Measurements from ENCODE around the gene BCOR.
A peak's percentile ranks its signal among the peaks of the same experiment; 100 is the strongest.

BCOR gene

DNA sequence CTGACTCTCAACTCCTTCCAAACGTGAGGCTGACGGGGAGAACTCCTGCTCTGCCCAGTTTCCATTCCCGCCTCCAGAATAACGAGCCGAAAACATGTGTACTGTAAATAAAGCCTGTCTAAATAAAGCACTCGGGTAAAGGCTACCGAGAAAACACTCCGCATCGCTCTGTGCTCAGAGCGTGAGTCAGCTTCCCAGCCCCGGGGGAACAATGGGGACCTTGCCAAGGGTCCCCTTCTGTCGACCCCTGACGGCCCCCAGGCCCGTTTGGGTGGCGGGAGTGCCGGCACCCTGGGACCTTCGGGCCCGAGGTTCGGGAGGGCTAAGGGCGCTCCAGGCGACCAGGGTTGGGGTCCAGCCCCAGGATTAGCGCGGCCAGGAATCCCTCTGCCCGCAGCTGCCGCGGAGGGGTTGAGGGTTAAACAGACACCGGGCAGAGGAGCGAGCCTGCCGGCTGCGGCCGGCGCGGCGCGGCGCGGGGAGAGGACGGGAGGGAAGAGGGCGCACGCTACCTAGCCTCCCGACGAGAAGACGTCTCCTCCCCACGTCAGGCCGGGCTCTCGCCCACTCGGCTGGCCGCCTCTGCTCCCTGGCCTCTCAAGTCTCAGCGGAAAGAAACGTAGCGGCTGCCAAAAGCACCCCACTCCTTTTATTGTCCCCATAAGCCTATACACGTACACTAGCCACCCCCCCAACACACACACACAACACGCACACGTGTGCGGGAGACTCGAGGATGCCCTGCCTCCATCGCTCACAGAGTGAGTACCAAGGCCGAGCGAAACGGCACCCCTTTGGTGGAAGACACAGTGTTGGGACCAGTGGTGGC lies 85.5 kb downstream of the BCOR start:
- DNase-seq (ENCODE audit: insufficient read length, low spot score), result no peak
- TF ChIP-seq POLR2AphosphoS5 (IDR thresholded peaks at IDR 0.05; ENCODE audit: low read depth, low read length) (no peak), TAF1 (IDR thresholded peaks at IDR 0.05; ENCODE audit: low read depth, low read length) (no peak), PAX5 (IDR thresholded peaks at IDR 0.05; ENCODE audit: insufficient read depth, low read length, severe bottlenecking) (no peak), POU2F2 (IDR thresholded peaks at IDR 0.05; ENCODE audit: low read depth, low read length) (no peak), POLR2A (IDR thresholded peaks at IDR 0.05; ENCODE audit: low read depth, low read length) (no peak), SPI1 (IDR thresholded peaks at IDR 0.05; ENCODE audit: low read depth, low read length) (no peak)
- no peak for FAIRE-seq

DNA sequence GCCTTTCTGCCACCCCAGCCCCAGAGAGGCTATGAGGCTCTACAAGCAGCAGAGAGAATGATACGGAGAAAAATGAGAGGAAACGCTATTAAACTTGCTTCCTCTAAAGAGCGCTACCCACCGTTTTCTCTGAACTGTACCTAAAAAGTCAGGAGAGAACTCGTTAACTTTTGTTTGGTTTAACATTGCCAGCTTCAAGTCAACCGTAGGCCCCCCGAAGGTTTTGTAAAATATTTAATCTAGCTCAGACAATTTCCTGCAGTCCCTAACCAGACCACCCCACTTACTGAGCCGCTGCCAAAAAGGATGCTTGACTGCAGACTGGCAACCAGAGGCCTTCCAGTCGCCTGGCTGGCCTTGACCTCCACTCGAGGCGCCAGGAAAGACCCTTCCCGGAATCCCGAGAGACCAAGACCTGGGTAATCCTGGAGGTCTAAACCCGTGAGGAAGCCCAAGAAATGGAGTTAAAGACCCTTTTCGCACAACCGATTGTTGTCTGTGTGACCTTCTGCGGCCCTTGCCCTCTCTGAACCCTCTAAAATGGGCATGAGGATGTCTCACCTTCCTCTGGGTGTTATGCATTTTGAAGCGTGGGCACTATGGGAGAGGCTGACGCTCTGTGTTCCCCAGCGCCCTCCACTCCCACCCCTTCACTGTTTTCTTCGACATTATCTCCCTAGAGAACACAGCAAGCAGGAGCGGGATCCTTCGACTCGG lies 86.3 kb downstream of the BCOR start:
- FAIRE-seq, result peak; percentile 9
- no peak for DNase-seq (ENCODE audit: insufficient read length, low spot score)
- TF ChIP-seq POLR2AphosphoS5 (IDR thresholded peaks at IDR 0.05; ENCODE audit: low read depth, low read length), result no peak

DNA sequence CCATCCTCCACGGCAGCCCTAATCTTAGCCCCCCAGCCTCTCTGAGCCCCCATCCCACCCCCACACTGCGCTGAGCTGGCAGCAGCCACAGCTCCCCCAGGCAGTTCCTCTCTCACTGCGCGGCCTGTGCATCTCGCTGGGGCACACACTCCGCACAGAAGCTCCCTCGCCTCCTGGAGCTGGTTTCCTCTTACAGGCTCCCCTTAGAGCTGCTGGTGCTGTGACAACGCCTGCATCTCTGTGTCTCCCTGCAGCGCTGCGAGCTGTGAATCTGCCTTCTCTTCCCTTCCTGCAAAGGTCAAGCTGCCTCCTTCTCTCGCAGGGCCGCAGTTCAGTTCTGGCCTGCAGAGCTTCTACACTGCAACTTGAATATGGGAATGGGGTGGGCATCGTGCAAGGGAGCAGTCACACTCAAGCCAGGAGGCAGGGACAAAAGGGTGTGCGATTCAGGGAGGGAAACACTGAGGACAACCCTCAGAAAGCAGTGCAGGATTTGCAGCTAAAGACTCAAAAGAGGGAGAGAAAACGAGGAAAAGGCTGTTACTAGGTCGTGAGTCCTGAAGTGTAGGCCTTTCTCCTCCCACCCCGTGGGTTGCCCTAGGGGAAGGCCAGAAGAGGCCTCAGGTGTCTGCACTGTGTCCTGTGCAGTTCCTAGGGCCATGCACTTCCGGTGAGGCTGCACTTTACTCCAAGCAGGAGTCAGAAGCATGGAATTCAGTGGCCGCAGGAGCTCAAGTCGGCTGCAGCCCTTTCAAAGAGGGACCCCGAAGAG lies 87.0 kb downstream of the BCOR start:
- peak; percentile 55 for FAIRE-seq
- no peak for TF ChIP-seq POU2F2 (IDR thresholded peaks at IDR 0.05; ENCODE audit: low read depth, low read length)
- TF ChIP-seq SPI1 (IDR thresholded peaks at IDR 0.05; ENCODE audit: low read depth, low read length), result no peak
- DNase-seq (ENCODE audit: insufficient read length, low spot score), result no peak

DNA sequence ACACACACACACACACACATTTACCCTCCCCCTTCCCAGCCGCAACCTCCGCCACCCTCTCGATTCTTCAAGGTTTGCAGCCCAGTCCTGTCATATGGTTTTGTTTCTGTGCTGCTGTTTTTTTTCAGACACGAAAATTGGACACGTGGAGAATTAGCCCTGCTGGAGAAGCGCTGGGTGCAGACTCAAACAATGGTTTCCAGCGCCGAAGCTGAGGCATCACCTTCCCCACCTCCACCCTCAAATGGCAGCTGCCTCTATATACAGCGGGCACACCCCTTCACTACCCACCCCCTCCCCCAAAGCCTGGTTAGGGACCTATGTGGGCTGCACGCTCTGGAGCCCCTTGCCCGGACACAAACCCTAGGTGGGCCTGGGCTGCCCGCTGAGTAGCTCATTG lies 87.9 kb downstream of the BCOR start:
- no peak for DNase-seq (ENCODE audit: insufficient read length, low spot score)
- no peak for FAIRE-seq
- TF ChIP-seq TAF1 (IDR thresholded peaks at IDR 0.05; ENCODE audit: low read depth, low read length) (no peak), POLR2A (IDR thresholded peaks at IDR 0.05; ENCODE audit: low read depth, low read length) (no peak), POLR2AphosphoS5 (IDR thresholded peaks at IDR 0.05; ENCODE audit: low read depth, low read length) (no peak), POU2F2 (IDR thresholded peaks at IDR 0.05; ENCODE audit: low read depth, low read length) (no peak), SPI1 (IDR thresholded peaks at IDR 0.05; ENCODE audit: low read depth, low read length) (no peak), PAX5 (IDR thresholded peaks at IDR 0.05; ENCODE audit: insufficient read depth, low read length, severe bottlenecking) (no peak)

DNA sequence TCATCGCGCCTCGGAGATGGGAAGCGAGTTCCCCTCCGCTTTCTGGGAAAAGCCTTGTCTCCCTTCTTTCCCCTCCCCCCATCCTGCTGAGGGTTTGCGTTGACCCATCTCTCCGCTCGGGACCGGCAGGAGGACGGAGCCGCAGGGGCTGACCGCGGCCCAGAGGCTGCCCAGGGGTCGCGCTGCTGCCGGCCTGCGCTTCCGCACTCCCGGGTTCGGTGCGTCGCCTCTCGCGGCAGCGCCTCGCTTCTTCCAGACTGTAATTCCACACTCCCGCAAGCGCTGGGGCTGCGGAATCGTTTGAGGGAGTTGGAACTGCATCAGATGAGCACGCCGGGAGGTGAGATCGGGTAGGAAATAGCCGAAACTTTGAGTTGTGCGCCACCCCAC lies 88.3 kb downstream of the BCOR start:
- FAIRE-seq, result no peak
- TF ChIP-seq SPI1 (IDR thresholded peaks at IDR 0.05; ENCODE audit: low read depth, low read length) (no peak), PAX5 (IDR thresholded peaks at IDR 0.05; ENCODE audit: insufficient read depth, low read length, severe bottlenecking) (no peak), POU2F2 (IDR thresholded peaks at IDR 0.05; ENCODE audit: low read depth, low read length) (no peak), TAF1 (IDR thresholded peaks at IDR 0.05; ENCODE audit: low read depth, low read length) (no peak), POLR2AphosphoS5 (IDR thresholded peaks at IDR 0.05; ENCODE audit: low read depth, low read length) (no peak), POLR2A (IDR thresholded peaks at IDR 0.05; ENCODE audit: low read depth, low read length) (no peak)
- no peak for DNase-seq (ENCODE audit: insufficient read length, low spot score)

DNA sequence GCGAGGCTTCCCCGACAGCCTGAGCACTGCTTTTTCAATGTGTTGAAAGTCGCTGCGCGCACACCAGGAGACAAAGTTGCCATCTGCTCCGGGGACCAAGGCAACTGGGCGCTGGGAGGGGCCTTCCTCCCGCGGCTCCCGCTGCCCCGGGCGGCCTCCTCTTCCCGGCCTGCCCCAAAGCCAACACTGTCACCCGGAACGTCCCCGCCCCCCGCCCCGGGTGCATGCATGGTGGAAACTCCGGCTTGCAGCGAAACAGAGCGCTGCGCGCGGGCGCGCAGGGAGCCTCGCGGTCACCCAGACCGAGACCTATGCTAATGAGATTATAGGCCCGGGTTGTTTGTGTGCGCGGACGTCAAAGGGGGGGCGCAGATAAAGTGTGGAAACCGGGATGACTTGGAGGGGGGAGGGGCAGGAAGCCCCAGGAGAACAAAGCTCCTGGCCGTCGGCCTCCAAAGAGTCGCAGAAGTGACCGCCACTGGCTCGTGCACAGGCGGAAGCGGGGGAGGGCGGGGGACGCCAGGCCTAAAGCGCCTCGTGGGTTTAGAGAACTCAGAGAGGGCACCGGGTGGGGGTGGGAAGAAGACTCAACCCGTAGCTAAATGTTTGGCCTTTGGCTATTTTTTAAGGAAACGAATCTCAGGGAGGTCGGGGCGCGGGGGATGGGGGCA lies 88.8 kb downstream of the BCOR start:
- peak; percentile 74 for FAIRE-seq
- DNase-seq (ENCODE audit: insufficient read length, low spot score), result no peak
- no peak for TF ChIP-seq POLR2AphosphoS5 (IDR thresholded peaks at IDR 0.05; ENCODE audit: low read depth, low read length)

DNA sequence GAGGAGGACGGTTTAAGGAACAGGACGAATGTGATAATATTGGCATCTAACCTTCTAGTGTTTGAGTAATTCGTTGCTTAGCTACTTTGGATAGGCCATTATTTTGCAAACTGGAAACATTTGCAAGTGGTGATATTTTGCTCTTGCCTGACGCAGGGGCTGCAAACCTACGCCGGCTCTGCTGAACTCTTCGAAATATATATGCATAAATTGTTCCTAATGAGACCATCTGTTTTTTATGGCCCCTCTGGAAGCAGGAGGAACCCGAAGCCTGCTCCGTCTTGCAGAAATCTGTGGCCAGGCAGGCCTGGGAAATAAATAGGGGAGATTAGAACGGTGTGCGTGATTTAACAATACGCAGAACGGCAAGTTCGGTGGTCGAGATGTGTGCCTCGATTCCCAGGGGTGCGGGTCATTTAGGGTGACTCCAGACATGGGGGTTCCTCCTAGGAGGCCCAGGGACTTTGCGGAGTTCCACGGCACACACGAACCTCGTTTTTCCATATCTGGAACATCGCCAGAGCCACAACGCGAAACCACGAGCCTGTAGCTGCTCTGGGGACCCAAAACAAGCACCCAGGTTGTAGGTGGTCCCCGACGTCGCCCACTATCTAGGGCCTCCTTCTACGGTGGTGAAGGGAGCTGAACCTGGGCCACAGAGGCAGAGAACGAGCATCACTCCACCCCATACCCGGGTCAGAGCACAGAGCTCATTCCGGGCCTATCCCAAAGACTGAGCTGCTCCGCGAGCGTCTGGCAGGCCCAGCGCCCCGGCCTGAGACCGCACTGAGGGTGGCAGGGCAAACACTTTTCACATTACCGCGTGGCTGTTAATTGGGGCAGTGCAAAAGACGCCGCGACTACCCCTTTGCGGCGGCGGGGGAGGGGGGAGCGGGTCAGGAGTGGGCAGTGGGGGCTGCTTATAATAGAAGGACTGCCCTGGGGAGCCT lies 89.7 kb downstream of the BCOR start:
- no peak for FAIRE-seq
- DNase-seq (ENCODE audit: insufficient read length, low spot score), result no peak
- TF ChIP-seq PAX5 (IDR thresholded peaks at IDR 0.05; ENCODE audit: insufficient read depth, low read length, severe bottlenecking), result no peak
- no peak for TF ChIP-seq TAF1 (IDR thresholded peaks at IDR 0.05; ENCODE audit: low read depth, low read length)
- TF ChIP-seq POLR2A (IDR thresholded peaks at IDR 0.05; ENCODE audit: low read depth, low read length), result no peak
- TF ChIP-seq POU2F2 (IDR thresholded peaks at IDR 0.05; ENCODE audit: low read depth, low read length), result no peak
- no peak for TF ChIP-seq SPI1 (IDR thresholded peaks at IDR 0.05; ENCODE audit: low read depth, low read length)
- TF ChIP-seq POLR2AphosphoS5 (IDR thresholded peaks at IDR 0.05; ENCODE audit: low read depth, low read length), result no peak

DNA sequence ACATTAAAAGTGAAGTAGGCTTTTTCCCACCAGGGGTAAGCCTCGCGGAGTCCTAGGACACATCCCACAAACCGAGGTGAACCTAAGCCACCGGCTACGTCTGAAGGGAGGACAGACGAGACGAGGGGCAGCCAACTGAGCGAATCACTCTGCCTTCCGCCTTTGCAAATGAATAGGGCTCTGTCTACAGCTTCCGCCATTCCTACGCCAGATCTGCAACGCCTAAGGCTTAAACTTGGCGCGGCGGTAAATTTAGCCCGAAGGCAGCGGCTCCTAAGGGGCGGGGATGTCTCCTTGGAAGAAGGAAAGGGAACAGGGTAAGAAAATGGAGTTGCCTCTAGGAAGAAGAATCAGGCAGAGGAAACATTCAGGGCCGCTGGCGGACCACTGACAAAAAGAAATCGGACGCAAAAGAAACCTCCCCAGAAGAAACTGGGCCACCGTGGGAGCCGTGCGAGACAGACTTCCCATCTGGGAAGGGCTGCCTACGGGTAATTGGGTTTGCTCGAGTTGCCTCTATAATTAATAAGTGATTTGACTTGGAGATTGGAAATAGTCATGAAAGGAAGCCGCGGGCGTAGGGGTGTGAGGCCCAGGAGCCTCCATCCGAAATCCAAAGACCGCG lies 90.5 kb downstream of the BCOR start:
- FAIRE-seq (no peak), DNase-seq (ENCODE audit: insufficient read length, low spot score) (no peak)
- no peak for TF ChIP-seq POLR2A (IDR thresholded peaks at IDR 0.05; ENCODE audit: low read depth, low read length)
- TF ChIP-seq POLR2AphosphoS5 (IDR thresholded peaks at IDR 0.05; ENCODE audit: low read depth, low read length), result no peak
- no peak for TF ChIP-seq POU2F2 (IDR thresholded peaks at IDR 0.05; ENCODE audit: low read depth, low read length)
- no peak for TF ChIP-seq PAX5 (IDR thresholded peaks at IDR 0.05; ENCODE audit: insufficient read depth, low read length, severe bottlenecking)
- no peak for TF ChIP-seq SPI1 (IDR thresholded peaks at IDR 0.05; ENCODE audit: low read depth, low read length)
- TF ChIP-seq TAF1 (IDR thresholded peaks at IDR 0.05; ENCODE audit: low read depth, low read length), result no peak

All from GM12891 (cell line).